OCI-LY7 (cell line): Measurements from ENCODE around the gene HELT. TPM values are rescaled to one million over a fixed set of nuclear protein-coding genes. Genes with fewer than 3 reads are reported as not detected.
"Not testable (repeated sequence)": the region's sequence is repeated elsewhere in the genome, so short reads cannot be mapped to it uniquely, and the experiment has no call there.

ENCODE experiments used
- BruUV-seq: library from RNA; stranded (reverse); fragments of 400-500 nt; replicated peaks from 2 replicates; lab custom pipeline; 2021; lab: Mats Ljungman, UMichigan
- CTCF ChIA-PET: fragments of 300-600 bp; sonication (Branson Sonifier 250); formaldehyde crosslinking; loops from one replicate; lab custom pipeline; 2022; ENCODE audit warnings: antibody characterized with exemption; ENCODE audit not compliant: unreplicated experiment; lab: Charles Lee
- POLR2A ChIA-PET: fragments of 300-600 bp; sonication (Branson Sonifier 250); formaldehyde crosslinking; loops from one replicate; lab custom pipeline; 2022; ENCODE audit warnings: antibody characterized with exemption; lab: Charles Lee
- DNase-seq: peaks from one replicate; pipeline ENCODE4 v3.0.0-alpha.2; 2015; ENCODE audit warnings: low spot score
- H2AFZ ChIP-seq: fragments of 200-600 bp; sonication (generic), shearing (Covaris generic); 2 replicates; pipeline ENCODE4 v1.6.1; 2014; ENCODE audit warnings: mild to moderate bottlenecking, antibody characterized with exemption, low read length, moderate library complexity
- H3K27ac ChIP-seq: fragments of 200-600 bp; sonication (generic); 2 replicates; pipeline ENCODE4 v1.5.1; 2014; ENCODE audit warnings: mixed run types, low read depth, mild to moderate bottlenecking, moderate library complexity, low read length, inconsistent platforms; ENCODE audit not compliant: poor library complexity, severe bottlenecking
- H3K36me3 ChIP-seq: fragments of 200-600 bp; sonication (generic); 2 replicates; pipeline ENCODE4 v1.6.1; 2014; ENCODE audit warnings: mild to moderate bottlenecking, antibody characterized with exemption, low read length, moderate library complexity, mixed read lengths; ENCODE audit not compliant: insufficient read depth
- H3K4me1 ChIP-seq: fragments of 200-600 bp; sonication (generic); 2 replicates; pipeline ENCODE4 v1.5.1; 2014; ENCODE audit warnings: mild to moderate bottlenecking, low read length; ENCODE audit not compliant: insufficient read depth, poor library complexity, severe bottlenecking
- H3K4me2 ChIP-seq: fragments of 200-600 bp; sonication (generic); 2 replicates; pipeline ENCODE4 v1.6.1; 2014; ENCODE audit warnings: mild to moderate bottlenecking, low read length
- H3K4me3 ChIP-seq: fragments of 200-600 bp; sonication (generic); 2 replicates; pipeline ENCODE4 v1.5.1; 2014; ENCODE audit warnings: mild to moderate bottlenecking, low read depth, low read length; ENCODE audit not compliant: poor library complexity, severe bottlenecking
- H3K79me2 ChIP-seq: fragments of 200-600 bp; sonication (generic); 2 replicates; pipeline ENCODE4 v1.6.1; 2016; ENCODE audit warnings: low read depth, mild to moderate bottlenecking, low read length, moderate library complexity, mixed read lengths; ENCODE audit not compliant: insufficient read depth
- H3K9me2 ChIP-seq: fragments of 200-600 bp; sonication (generic); 2 replicates; pipeline ENCODE4 v1.6.1; 2016; ENCODE audit warnings: mild to moderate bottlenecking, low read length, mixed read lengths; ENCODE audit not compliant: insufficient read depth
- H3K9me3 ChIP-seq: fragments of 200-600 bp; sonication (generic); 2 replicates; pipeline ENCODE4 v1.6.1; 2014; ENCODE audit warnings: mild to moderate bottlenecking, mixed run types, low read length, mixed read lengths
- H4K20me1 ChIP-seq: fragments of 200-600 bp; sonication (generic); 2 replicates; pipeline ENCODE4 v1.6.1; 2014; ENCODE audit warnings: mild to moderate bottlenecking, antibody characterized with exemption, low read length, moderate library complexity, mixed read lengths; ENCODE audit not compliant: insufficient read depth
- EZH2phosphoT487 ChIP-seq: fragments of 200-600 bp; sonication (generic); IDR thresholded peaks from 2 replicates; pipeline ENCODE4 v1.6.1; 2018; ENCODE audit warnings: low read depth, borderline replicate concordance, mild to moderate bottlenecking, mixed run types, antibody characterized with exemption, low read length, moderate library complexity, mixed read lengths
- intact Hi-C: fragments of 100-400 bp; cut with micrococcal nuclease; formaldehyde crosslinking; loops from one replicate; pipeline ENCODE4 v1.10.0; 2022; ENCODE audit not compliant: unreplicated experiment
- total RNA-seq, 2 experiments: library from RNA; depleted of rRNA in 1 of 2; stranded (reverse); fragments of >200 nt in 1 of 2; shearing (Covaris generic) in 1 of 2; gene quantifications; 2 replicates each; pipeline ENCODE4 v1.2.3, GENCODE V29; 2014 to 2022
- TF ChIP-seq, protein P1 (sequence below): fragments of 200-600 bp; sonication (generic); conservative IDR thresholded peaks from 2 replicates; pipeline ENCODE4 v1.5.1; 2014; ENCODE audit warnings: mild to moderate bottlenecking, antibody characterized with exemption, low read length, moderate library complexity, mixed read lengths

The HELT gene
- total RNA-seq, 2 experiments from 2014 or later = not detected

- no peaks in the 10 kb centered on the region for H3K9me2 ChIP-seq
- no peaks in the 10 kb centered on the region for H3K79me2 ChIP-seq
- no peaks in the 10 kb centered on the region for H3K9me3 ChIP-seq
- TF ChIP-seq, protein P1, sequence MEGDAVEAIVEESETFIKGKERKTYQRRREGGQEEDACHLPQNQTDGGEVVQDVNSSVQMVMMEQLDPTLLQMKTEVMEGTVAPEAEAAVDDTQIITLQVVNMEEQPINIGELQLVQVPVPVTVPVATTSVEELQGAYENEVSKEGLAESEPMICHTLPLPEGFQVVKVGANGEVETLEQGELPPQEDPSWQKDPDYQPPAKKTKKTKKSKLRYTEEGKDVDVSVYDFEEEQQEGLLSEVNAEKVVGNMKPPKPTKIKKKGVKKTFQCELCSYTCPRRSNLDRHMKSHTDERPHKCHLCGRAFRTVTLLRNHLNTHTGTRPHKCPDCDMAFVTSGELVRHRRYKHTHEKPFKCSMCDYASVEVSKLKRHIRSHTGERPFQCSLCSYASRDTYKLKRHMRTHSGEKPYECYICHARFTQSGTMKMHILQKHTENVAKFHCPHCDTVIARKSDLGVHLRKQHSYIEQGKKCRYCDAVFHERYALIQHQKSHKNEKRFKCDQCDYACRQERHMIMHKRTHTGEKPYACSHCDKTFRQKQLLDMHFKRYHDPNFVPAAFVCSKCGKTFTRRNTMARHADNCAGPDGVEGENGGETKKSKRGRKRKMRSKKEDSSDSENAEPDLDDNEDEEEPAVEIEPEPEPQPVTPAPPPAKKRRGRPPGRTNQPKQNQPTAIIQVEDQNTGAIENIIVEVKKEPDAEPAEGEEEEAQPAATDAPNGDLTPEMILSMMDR = no peak
- TF ChIP-seq EZH2phosphoT487 = no peak
- H3K4me1 ChIP-seq = no peaks in the 10 kb centered on the region
- no peaks in the 10 kb centered on the region for H4K20me1 ChIP-seq
- ChIA-PET POLR2A (no interaction called here), CTCF (no interaction called here)
- no peak for DNase-seq
- H2AFZ ChIP-seq = no peak overlapping the region
- H3K4me2 ChIP-seq = no peak overlapping the region
- intact Hi-C loops = no loop called here
- no peak overlapping the region for H3K4me3 ChIP-seq
- no peaks in the 10 kb centered on the region for H3K36me3 ChIP-seq
- no peak overlapping the region for H3K27ac ChIP-seq
- no TSS peak for BruUV-seq
These were observed 45.3 kb upstream of the HELT start for GRCh38 chr4:184972991-184973390.

DNA sequence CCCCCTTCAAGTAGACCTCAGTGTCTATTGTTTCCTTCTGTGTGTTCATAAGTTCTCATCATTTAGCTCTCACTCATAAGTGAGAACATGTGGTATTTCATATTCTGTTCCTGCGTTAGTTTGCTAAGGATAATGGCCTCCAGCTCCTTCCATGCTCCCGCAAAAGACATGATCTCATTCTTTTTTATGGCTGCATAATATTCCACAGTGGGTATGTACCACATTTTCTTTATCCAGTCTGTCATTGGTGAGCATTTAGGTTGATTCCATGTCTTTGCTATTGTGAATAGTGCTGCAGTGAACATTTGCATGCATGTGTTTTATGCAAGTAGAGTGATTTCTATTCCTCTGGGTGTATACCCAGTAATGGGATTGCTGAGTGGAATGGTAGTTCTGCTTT is 41.9 kb upstream of the HELT start:
- BruUV-seq, H3K27ac ChIP-seq, DNase-seq, H4K20me1 ChIP-seq, H3K4me1 ChIP-seq, H3K4me3 ChIP-seq, H3K4me2 ChIP-seq, CTCF ChIA-PET, H3K79me2 ChIP-seq, H3K9me3 ChIP-seq, intact Hi-C loops, H3K9me2 ChIP-seq, H3K36me3 ChIP-seq, H2AFZ ChIP-seq, POLR2A ChIA-PET: not testable (repeated sequence)

GRCh38 chr4:184977747-184978146 is 40.5 kb upstream of the HELT start:
- intact Hi-C loops = no loop called here
- Histone ChIP-seq H3K9me2 (no peaks in the 10 kb centered on the region), H3K9me3 (no peaks in the 10 kb centered on the region), H2AFZ (no peak overlapping the region), H3K36me3 (no peaks in the 10 kb centered on the region), H3K4me3 (no peak overlapping the region), H3K4me2 (no peak overlapping the region), H3K4me1 (no peaks in the 10 kb centered on the region), H3K79me2 (no peaks in the 10 kb centered on the region), H4K20me1 (no peaks in the 10 kb centered on the region), H3K27ac (no peak overlapping the region)
- ChIA-PET CTCF (no interaction called here), POLR2A (interaction anchor here (0.6 kb wide), 1 partner anchor 304 kb away, joined by 3 read pairs; no protein-coding TSS in a partner anchor)
- BruUV-seq = no TSS peak
- DNase-seq = no peak
- TF ChIP-seq, protein P1 = no peak
- TF ChIP-seq EZH2phosphoT487 = no peak
